Peyer's patch (tissue), 4 donors: ENCODE data around the gene SLC25A21.

Experiments used
- CTCF ChIP-seq, 6 experiments: fragments of 450-650 bp in 4 of 6; fragments of 200-600 bp in 2 of 6; sonication (generic) in 1 of 6; IDR thresholded peaks; one replicate each; pipeline ENCODE4 v1.5.1; 2017 to 2019; ENCODE audit warnings: antibody characterized with exemption in 6 of 6, mild to moderate bottlenecking in 3 of 6, moderate library complexity in 1 of 6
- POLR2A ChIP-seq, 2 donors: fragments of 450-650 bp; IDR thresholded peaks; one replicate each; pipeline ENCODE4 v1.5.1; 2017; ENCODE audit warnings: antibody characterized with exemption in 2 of 2, mild to moderate bottlenecking in 2 of 2, moderate library complexity in 2 of 2

GRCh38 chr14:37210448-37210847 is 38.0 kb upstream of the SLC25A21 start:
- TF ChIP-seq CTCF (IDR thresholded peaks at IDR 0.05) (no peak), POLR2A (IDR thresholded peaks at IDR 0.05) (no peak)
